NCI-H146 treated with DMSO at 0.1 percent for 48 hours (cell line): ENCODE data around the gene AGMO.

Experiments used
- DNase-seq: peaks from one replicate; lab custom pipeline; 2025; ENCODE audit not compliant: unreplicated experiment; lab: John Stamatoyannopoulos, UW

Gene AGMO

DNA sequence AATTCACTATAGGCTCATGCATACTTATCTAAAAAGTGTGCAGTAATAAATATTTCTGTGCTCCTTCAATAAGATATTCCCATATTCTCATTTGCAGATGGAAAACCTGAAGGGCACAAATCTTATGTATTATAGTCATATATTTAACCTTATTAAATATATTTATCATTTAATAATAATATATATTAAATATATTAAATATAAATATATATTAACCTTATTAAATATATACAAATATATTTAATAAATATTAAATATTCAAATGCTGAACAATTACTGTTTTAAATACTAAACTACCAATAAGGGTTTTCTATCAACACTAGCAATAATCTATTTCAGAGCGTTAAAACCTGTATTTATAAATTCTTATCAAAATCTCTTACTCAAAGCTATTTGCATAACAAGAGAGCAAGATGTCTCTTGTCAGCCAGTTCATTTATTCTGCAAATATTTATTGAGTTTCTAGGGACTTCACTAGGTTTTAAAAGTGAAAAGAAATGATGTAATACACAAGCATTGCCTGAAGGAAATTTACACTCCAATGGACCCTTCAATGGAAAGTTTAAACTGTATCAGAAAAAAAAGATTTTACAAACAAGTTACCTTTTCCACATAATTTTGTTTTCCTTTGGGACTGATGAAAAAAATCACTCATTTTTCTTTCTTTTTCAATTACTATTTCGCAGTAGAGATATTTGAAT lies 159.2 kb downstream of the AGMO start:
- no peak for DNase-seq

DNA sequence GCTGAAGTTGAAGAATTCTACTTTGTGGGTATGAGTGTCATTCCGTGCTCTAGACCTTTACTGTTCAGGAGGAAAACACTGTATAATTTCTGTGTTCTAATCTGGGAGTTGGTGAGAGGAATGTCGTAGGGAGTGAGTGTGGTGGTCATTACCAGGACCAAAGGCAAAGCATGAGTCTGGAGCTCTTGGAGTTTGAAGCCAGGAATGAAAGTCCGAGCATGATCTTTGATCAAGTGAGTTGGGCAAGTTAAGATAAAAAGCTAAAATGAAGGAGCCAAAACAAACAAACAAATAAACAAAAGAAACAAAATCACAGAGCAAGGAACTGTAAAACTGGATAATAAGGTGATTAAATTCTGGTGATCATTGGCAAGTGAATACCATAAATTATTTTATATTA lies 161.4 kb downstream of the AGMO start:
- no peak for DNase-seq

DNA sequence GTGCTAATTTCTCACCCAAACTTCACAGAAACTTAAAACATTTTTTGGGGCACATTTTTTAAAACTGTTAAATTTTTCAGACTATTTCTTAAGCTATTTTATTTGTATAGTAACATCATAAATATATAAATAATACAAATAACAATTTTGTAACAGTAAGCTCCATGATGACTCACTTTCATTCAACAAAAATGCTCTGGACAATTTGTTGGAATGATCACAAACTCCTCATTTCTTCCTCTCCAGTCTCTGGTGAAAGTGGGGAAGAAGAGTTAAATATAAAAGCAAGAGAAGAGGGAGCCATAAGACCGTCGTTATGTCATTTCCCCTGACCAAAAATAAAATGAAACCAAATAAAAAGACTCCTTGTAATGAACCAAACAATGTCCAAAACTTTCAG lies 162.4 kb downstream of the AGMO start:
- DNase-seq: no peak

DNA sequence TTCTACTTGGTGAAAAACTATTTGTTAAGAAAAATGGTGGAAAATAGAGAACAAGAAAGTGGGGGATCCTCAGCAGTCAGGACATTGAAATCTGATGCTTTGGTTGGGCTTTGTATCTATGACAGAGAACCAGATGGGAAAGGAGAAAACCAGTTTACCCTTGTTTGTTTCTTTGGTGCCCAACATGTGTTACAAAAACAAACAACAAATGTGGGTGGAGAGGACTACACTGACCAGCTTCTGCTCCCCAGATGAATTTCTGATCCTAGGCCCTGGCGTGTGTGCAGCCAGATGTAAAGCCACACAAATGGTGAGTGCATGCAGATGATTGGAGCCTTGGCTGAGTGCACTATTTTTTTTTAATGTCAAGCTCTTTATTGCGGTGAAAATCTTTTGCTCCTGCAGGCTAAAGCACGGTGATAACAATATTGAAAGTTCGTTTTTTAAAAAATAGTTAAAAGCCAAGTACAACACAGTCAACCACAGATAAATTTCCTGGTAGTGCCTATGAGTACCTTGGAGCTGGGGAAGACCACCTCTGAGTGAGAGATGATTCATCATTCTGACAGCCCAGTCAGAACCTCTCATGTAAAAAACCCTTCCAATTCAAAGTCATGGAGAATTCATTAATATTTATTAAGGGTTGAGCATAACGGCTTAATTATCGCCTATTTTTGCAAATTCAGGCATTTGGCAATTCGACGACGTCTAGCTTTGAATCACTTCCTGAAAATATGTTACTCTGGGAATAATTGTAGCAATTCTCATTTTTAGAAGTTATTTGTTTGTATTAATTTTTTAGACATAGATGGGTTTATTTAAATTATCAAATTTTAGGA lies 163.7 kb downstream of the AGMO start:
- DNase-seq: no peak

DNA sequence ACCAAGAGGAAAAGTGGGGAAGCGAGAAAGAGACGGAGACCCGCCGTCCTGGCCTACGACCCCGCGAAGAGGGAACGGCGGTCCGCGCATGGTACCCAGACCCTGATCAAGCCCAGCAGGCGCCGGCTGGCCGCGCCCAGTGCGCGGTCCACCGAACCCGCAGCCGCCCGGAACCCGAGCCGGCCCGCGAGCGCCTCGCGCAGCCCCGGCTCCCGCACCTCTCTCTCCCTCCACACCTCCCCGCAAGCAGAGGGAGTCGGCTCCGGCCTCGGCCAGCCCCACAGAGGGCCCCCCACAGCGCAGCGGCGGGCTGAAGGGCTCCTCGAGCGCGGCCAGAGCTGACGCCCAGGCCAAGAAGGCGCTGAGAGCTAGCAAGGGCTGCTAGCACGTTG lies 164.7 kb downstream of the AGMO start:
- DNase-seq: no peak

DNA sequence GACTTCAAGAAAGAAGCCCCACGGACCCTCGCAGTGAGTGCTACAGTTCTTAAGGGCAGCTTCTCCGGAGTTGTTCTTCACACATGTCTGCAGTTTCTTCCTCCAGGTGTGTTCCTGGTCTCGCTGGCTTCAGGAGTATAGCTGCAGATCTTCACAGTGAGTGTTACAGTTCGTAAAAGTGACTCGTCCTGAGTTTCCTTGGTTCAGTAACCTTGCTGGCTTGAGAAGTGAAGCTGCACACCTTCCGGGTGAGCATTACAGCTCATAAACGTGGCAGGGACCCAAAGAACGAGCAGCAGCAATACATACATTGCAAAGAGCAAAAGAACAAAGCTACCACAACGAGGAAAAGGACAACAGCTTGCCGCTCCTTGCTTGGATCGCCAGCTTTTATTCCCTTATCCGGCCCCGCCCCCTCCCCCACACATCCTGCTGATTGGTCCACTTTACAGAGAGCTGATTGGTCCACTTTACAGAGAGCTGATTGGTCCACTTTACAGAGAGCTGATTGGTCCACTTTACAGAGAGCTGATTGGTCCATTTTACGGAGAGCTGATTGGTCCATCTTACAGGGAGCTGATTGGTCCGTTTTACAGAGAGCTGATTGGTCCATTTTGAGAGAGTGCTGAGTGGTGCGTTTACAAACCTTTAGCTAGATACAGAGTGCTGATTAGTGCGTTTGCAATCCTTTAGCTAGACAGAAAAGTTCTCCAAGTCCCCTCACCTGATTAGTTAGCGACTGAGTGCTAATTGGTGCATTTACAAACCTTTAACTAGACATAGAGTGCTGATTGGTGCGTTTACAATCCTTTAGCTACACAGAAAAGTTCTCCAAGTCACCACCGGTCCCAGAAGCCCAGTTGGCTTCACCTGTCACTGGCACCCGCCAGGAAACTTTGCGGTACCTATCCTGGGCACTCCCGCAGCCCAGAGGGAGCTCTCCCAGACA lies 165.3 kb downstream of the AGMO start:
- no peak for DNase-seq

DNA sequence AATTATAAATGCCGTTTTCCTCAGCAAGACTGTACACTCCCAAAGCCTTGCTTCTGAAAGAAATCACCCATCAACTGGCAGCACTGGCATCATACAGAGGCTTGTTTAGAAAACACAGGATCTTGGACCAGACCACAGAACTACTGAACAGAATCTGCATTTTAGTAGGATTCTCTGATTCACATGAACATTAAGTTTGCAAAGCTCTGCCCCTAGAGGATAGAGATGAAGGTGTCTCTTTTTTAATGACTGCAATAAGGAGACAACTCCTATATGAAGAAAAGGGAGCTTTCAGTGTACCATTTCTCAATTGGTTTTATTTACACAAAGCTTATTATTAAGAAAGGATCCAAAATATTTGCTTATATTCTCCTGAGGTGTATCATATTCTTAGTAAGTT lies 172.7 kb downstream of the AGMO start:
- no peak for DNase-seq

DNA sequence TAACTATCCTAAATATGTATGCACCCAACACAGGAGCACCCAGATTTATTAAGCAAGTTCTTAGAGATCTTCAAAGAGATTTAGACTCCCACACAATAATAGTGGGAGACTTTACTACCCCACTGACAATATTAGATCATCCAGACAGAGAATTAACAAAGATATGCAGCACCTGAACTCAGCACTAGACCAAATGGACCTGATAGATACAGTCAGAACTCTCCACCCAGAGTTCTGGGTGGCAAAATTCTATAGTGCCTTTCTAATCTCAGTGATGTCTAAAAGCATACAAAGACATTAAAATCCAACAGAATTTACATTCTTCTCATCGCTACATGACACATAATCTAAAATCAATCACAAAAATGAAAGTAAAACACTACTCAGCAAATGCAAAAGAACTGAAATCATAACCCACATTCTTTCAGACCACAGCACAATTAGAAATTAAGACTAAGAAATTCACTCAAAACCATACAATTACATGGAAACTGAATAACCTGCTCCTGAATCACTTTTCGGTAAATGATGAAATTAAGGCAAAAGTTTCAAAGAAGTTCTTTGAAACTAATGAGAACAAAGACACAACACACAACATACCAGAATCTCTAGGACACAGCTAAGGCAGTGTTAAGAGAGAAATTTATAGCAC lies 183.2 kb downstream of the AGMO start:
- DNase-seq: no peak

DNA sequence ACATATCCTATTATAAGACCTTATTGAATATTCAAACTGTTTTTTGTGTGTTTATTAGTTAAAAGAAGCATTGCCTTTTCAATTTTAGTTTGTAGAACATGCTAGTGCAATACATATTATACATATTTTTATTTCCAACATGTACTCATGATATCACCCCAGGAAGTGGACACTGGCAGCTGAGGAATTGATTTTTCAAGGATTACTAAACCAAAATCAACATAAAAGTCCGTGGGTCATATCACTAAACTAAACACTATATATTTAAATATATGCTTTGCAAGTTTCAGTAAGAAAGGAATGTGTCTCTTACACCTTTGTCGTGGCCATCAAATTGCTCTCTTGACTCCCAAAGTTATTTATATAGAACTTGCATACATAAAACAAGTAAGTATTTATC lies 185.2 kb downstream of the AGMO start:
- no peak for DNase-seq

DNA sequence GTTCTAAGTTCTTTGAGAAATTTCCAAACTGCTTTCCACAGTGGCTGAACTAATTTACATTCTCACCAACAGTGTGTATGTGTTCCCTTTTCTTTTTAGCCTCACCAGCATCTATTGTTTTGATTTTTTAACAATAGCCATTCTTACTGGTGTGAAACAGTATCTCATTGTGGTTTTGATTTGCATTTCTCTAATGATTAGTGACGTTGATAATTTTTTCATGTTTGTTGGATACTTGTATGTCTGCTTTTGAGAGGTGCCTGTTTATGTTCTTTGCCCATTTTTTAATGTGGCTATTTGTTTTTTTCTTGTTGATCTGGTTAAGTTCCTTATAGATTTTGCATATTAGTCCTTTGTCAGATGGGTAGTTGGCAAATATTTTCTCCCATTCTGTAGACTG lies 191.4 kb downstream of the AGMO start:
- no peak for DNase-seq

DNA sequence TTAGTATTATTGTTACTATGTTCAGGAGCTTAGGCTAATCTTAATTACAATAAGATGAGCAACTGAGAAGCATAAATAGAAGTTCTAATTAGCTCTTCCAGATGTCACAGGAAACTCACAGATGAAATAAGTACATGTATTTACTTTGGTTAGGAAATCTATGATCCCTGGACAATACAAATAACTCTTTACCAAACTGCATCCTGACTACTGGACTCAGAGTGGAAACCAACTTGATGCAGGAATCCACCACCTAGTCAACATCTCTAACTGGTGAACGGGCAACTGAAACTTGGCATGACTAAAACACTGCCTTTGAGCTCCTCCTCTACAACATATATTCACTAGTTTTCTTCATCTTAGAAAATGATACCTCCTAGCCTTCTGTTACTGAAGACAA lies 193.2 kb downstream of the AGMO start:
- no peak for DNase-seq

DNA sequence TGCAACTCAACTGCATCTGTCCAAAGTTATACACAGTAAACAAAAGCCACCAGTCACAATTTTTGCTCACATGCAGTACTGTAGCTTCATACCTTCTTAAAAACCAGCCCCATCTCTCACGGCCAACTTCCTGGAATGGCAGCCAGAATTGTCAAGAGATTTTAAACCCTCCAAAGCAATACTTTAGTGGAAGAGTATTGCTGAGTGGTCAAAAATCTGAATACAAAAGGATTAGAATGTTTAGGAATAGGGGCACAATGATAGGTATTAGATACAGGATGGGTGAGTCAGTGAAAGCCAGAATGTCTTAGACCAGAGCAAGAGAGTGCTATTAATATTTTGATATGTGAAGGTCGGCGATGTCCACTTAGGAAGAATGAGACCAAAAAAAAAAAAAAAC lies 193.9 kb downstream of the AGMO start:
- no peak for DNase-seq

DNA sequence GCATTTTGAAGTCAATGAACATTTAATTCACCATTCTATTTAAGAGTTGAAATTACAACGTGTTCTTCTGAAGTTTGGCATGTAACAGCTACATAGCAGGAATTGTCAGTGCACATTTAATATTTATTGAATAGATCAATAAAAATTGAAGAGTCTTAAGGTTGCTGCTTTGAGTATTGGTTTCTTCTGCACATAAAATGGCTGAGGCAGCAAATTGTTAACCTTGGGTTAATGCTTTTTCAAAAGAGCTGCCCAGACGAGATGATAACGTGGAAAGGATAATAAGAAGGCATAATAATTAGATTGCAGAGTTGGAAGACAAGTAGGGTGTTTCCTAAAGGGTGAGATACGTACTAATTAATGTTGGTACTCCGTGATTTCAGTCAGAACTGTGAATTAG lies 203.7 kb downstream of the AGMO start:
- DNase-seq: no peak

DNA sequence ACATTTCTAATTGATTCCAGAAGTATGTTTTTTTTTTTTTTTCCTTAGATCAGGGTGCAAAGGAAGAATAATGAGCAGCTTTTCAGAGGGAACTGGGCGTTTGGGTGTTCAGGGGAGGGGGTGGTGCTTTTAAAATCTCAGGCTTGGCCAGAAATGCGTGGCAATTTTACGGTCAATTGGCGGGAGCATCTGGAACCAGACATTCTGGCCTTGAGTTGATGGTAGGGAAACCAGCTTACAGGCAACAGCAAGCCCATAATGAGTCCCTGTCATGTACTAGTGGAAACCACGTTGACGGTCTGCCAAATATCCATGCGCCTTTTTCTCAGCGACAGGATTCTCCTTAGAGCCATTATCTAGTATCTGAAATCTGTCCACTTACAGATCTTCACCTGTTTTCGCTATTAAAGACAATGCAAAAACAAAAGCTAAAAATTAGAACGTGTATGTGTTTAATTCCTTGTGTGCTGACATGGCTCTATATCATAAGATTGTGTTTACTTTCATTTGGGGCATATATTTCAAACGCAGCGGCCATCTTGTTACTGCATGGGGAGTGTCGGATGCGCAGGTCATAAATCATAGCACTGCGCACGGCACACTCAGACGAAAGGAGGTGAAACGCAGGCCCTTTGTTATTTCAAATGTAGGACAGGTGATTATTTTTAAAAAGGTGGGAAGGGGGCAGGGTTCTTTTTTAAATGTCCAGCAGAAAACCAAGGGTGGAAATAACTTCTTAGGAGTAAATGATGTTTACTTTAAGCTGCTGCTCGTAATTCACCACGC lies 209.2 kb downstream of the AGMO start:
- no peak for DNase-seq

DNA sequence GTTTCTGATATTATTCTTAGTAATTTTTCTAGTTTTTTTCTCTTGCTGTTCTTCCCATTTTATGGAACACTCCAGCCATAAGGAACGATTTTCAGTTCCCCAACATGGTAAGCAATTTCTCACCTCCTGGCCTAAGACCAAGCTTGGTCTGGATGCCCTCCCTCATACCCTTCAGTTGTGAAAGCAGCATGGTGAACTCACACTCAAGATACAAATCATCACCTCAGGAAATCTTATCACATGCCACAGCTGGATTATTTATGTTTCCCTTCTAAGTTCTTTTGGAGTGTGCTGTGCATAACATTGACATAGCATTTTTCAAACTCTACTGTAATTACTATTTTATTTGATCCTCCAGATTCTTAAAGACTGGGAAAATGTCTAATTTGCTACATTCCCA lies 216.6 kb downstream of the AGMO start:
- no peak for DNase-seq

DNA sequence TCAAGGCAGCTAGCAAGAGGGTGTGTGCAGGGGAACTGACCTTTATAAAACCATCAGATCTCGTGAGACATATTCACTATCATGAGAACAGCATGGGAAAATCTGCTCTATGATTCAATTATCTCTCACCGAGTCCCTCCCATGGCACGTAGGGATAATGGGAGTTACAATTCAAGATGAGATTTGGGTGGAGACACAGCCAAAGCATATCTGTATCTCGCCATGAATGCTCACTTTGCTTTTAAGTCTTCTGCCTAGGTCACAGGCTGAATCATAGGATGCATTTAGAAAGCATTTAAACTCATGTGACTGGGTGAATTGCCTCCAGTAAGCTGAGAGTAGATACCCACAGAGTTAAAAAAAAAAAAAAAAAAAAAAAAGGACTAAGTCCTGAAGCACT lies 220.0 kb downstream of the AGMO start:
- DNase-seq: no peak

DNA sequence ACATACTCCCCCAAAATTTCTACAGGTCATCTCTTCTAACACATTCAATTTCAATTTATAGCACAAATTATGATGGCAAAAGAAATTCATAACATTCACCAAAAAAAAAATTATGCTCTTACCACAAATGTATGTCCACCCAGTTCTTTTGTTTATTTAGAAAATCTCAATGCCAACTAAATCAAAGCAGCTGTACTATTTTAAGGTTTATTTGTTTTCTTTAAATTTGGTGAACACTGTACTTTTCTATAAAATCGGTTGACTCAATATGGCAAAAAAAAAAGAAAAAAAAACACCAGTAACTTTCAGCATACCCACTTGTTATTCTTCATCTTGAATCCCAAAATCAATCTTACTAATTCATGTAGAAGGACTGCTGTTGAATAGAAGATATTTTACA lies 225.7 kb downstream of the AGMO start:
- no peak for DNase-seq

DNA sequence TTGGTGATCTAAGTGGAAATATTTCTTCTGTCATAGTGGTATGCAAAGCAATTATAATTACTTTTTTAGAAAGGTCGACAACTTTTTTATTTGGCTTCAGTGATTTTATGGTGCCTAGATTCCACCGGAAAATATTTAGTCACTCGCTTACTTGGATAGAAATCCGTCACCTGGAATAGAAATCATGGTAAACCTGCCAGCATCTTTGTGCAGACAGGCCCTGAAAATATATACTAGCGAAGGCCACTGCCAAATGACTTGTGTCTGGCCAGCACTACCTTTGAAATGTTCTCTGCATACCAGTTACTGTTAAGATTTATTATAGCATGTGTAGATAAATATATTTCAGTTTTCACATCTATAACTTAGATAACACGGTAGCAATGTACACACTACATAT lies 226.4 kb downstream of the AGMO start:
- DNase-seq: no peak

DNA sequence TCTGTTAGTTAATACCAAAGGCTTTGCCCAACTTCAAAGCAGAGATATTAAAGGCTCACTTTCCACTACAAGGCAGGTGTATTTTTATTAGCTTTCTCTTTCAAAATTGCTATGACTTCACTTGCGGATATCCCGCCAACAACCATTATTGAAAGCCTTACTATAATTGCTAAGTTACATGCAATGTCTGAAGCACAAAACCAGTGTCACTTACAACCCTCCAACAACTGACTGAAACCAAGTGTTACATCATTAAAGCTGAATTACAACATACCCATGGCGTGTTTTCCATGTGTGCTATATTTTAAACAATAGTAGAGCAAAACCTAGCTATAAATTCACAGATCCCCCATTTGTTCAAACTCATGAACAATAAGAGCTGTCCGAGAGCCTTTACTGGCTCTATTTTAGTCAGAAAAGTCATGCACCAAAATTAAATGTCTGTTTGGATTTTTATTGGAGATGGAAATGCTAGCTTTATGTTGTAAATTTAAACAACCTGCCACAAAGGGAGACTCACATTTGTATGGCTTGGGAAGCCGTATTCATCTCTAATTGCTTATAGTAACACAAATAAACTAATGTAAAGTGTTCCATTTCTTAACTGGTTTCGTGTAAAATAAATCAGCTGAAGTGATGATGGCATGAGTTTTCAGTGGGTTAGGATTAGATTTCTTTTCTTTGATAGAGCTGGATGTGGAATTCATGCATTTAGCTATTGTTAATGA lies 227.1 kb downstream of the AGMO start:
- DNase-seq: peak; percentile 92

DNA sequence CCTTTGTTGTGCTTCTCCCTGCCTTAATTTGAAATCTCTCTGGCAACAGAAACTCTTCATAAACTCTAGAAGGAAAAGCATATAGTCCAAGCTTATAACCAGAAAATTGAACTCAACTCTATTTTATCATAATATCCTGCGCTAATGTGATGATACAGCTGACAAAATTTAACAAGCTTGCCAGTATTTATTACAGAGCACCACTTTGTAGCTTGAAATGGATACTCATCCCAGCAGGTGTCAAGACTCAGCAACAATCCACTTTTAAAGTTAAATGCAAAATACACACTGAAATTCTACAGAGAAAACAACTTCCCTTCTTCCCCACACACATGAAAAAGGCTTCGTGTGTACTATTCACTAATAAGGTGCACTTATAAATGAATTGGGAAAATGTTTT lies 228.9 kb downstream of the AGMO start:
- peak; percentile 92 for DNase-seq
